SU-DHL-6 (cell line): ENCODE data around the gene KLRC4.

ENCODE experiments used
- H2AFZ ChIP-seq: fragments of 200-600 bp; sonication (generic); 2 replicates; pipeline ENCODE4 v1.6.1; 2014; ENCODE audit warnings: low read depth, mild to moderate bottlenecking, moderate library complexity, mixed read lengths, antibody characterized with exemption, low read length; ENCODE audit not compliant: severe bottlenecking
- H3F3A ChIP-seq: fragments of 200-600 bp; shearing (Covaris generic); 2 replicates; pipeline ENCODE4 v1.6.0; 2016; ENCODE audit warnings: antibody characterized with exemption, mild to moderate bottlenecking; ENCODE audit not compliant: insufficient read depth
- H3K27ac ChIP-seq: fragments of 200-600 bp; sonication (generic); 2 replicates; pipeline ENCODE4 v1.5.1; 2016; ENCODE audit warnings: low read depth, mild to moderate bottlenecking, low read length, moderate library complexity, mixed read lengths
- H3K27me3 ChIP-seq: fragments of 200-600 bp; sonication (generic), shearing (Covaris generic); 2 replicates; pipeline ENCODE4 v1.6.0; 2014; ENCODE audit warnings: mild to moderate bottlenecking, low read length
- H3K36me3 ChIP-seq: fragments of 200-600 bp; sonication (generic); 2 replicates; pipeline ENCODE4 v1.6.1; 2014; ENCODE audit warnings: mild to moderate bottlenecking, low read length, mixed read lengths
- H3K4me2 ChIP-seq: fragments of 300-600, 200-600 bp; shearing (Covaris generic), sonication (generic); 2 replicates; pipeline ENCODE4 v1.6.0; 2014; ENCODE audit warnings: low read length, low read depth, mild to moderate bottlenecking; ENCODE audit not compliant: poor library complexity, severe bottlenecking
- H3K4me3 ChIP-seq: fragments of 200-600 bp; sonication (generic); 2 replicates; pipeline ENCODE4 v1.5.1; 2014; ENCODE audit warnings: antibody characterized with exemption, low read length, mild to moderate bottlenecking, mixed read lengths; ENCODE audit not compliant: insufficient read depth, poor library complexity, severe bottlenecking
- H3K79me2 ChIP-seq: fragments of 200-600 bp; sonication (generic); 2 replicates; pipeline ENCODE4 v1.6.1; 2014; ENCODE audit warnings: mild to moderate bottlenecking, low read length, moderate library complexity; ENCODE audit not compliant: insufficient read depth
- H3K9ac ChIP-seq: fragments of 200-600 bp; sonication (generic); 2 replicates; pipeline ENCODE4 v1.7.0; 2014; ENCODE audit warnings: mild to moderate bottlenecking, low read length
- H3K9me2 ChIP-seq: fragments of 200-600 bp; sonication (generic); replicated peaks from 2 replicates; pipeline ENCODE4 v1.6.1; 2014; ENCODE audit warnings: low read length; ENCODE audit not compliant: insufficient read depth
- H3K9me3 ChIP-seq: fragments of 200-600 bp; sonication (generic); 2 replicates; pipeline ENCODE4 v1.6.1; 2014; ENCODE audit warnings: low read length, mixed read lengths; ENCODE audit not compliant: insufficient read depth
- H4K20me1 ChIP-seq: fragments of 200-600 bp; sonication (generic); 2 replicates; pipeline ENCODE4 v1.6.1; 2014; ENCODE audit warnings: low read depth, mild to moderate bottlenecking, antibody characterized with exemption, low read length, moderate library complexity, mixed read lengths
- EZH2phosphoT487 ChIP-seq: fragments of 200-600 bp; sonication (generic), shearing (Covaris generic); conservative IDR thresholded peaks from 2 replicates; pipeline ENCODE4 v1.6.1; 2018; ENCODE audit warnings: mild to moderate bottlenecking, antibody characterized with exemption, low read length, moderate library complexity, mixed read lengths
- TF ChIP-seq, protein P1 (sequence below): fragments of 200-600 bp; sonication (generic); IDR thresholded peaks from one replicate; pipeline ENCODE4 v1.5.1; 2017; ENCODE audit warnings: antibody characterized with exemption, mild to moderate bottlenecking, low read length, moderate library complexity; ENCODE audit not compliant: insufficient read depth, poor library complexity, severe bottlenecking

KLRC4 gene

DNA sequence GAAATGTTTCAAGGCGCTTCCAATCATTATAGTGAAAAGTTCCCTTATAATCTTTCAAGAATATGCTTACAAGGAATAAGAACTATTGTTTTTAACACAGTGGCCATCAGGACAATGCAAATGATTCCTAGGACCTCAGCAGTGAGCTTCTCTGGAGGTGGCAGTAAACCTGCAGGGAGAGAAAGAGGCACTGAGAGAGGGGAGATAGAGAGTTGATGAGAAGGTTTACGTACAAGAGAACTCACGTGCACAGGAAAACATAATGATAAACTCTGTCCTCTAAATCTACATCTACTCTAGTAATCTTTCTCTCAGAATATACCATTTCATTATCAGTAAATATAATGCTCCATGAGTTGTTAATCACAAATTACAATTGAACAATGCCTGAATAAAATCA, 715 bp downstream of the KLRC4 start:
- no peak overlapping the region for H3K27ac ChIP-seq
- H2AFZ ChIP-seq, result no peak overlapping the region
- no peaks in the 10 kb centered on the region for H3K27me3 ChIP-seq
- no peak overlapping the region for H3K9ac ChIP-seq
- no peaks in the 10 kb centered on the region for H3F3A ChIP-seq
- no peak overlapping the region for H3K4me2 ChIP-seq
- no peaks in the 10 kb centered on the region for H3K9me3 ChIP-seq
- H3K9me2 ChIP-seq, result no peaks in the 10 kb centered on the region
- H3K79me2 ChIP-seq, result no peaks in the 10 kb centered on the region
- TF ChIP-seq, protein P1, sequence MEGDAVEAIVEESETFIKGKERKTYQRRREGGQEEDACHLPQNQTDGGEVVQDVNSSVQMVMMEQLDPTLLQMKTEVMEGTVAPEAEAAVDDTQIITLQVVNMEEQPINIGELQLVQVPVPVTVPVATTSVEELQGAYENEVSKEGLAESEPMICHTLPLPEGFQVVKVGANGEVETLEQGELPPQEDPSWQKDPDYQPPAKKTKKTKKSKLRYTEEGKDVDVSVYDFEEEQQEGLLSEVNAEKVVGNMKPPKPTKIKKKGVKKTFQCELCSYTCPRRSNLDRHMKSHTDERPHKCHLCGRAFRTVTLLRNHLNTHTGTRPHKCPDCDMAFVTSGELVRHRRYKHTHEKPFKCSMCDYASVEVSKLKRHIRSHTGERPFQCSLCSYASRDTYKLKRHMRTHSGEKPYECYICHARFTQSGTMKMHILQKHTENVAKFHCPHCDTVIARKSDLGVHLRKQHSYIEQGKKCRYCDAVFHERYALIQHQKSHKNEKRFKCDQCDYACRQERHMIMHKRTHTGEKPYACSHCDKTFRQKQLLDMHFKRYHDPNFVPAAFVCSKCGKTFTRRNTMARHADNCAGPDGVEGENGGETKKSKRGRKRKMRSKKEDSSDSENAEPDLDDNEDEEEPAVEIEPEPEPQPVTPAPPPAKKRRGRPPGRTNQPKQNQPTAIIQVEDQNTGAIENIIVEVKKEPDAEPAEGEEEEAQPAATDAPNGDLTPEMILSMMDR, result no peak
- TF ChIP-seq EZH2phosphoT487, result no peak
- no peak overlapping the region for H3K4me3 ChIP-seq
- H4K20me1 ChIP-seq, result no peaks in the 10 kb centered on the region
- no peaks in the 10 kb centered on the region for H3K36me3 ChIP-seq

DNA sequence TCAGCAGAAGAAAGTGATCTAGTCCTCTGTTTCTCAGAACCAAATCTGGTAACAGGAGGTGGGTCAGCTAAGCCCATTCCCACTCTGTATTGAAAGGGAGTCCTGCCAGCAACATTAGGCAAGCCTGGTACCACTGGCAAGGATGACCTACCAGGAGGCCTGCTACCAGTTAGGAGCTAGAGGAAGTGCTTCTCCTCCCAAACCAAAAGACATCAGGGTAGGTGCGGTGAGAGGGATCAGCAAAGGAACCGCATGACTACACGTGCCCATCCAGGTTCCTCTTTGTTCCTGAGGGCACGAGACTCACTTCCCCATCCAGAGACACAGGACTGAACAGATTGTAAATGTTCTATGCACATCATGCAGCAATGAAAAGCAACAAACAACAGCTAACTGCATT, 2.8 kb downstream of the KLRC4 start:
- Histone ChIP-seq H3K9me3 (no peaks in the 10 kb centered on the region), H3K4me2 (no peak overlapping the region), H3K4me3 (no peak overlapping the region), H3K79me2 (no peaks in the 10 kb centered on the region), H4K20me1 (no peaks in the 10 kb centered on the region), H3K9me2 (no peaks in the 10 kb centered on the region), H3K27me3 (no peaks in the 10 kb centered on the region), H3K36me3 (no peaks in the 10 kb centered on the region), H2AFZ (no peak overlapping the region), H3F3A (no peaks in the 10 kb centered on the region), H3K9ac (no peak overlapping the region), H3K27ac (no peak overlapping the region)
- TF ChIP-seq, protein P1, result no peak
- no peak for TF ChIP-seq EZH2phosphoT487

DNA sequence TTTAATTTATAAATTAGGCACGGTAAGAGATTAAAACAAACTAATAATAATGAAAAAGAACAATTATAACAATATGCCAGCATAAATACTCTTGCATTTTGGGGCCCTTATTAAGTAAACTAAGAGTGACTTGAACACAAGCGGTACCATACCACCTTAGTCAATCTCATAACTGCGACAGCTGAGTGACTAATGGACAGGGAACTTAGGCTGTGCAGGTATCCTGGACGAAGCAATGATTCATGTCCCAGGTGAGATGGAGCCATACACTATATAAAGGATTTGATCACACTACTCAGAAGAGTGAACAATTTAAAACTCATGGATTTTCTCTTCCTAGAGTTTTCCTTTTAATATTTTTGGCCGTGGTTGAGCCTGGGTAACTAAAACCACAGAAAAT, 4.3 kb downstream of the KLRC4 start:
- H3K9me3 ChIP-seq, result no peaks in the 10 kb centered on the region
- no peaks in the 10 kb centered on the region for H4K20me1 ChIP-seq

More for the DNA sequence above, 4.3 kb downstream of the KLRC4 start:
- no peak overlapping the region for H3K4me2 ChIP-seq
- no peaks in the 10 kb centered on the region for H3K36me3 ChIP-seq
- no peaks in the 10 kb centered on the region for H3K9me2 ChIP-seq
- TF ChIP-seq, protein P1, result no peak
- TF ChIP-seq EZH2phosphoT487, result no peak
- H3F3A ChIP-seq, result no peaks in the 10 kb centered on the region
- H3K79me2 ChIP-seq, result no peaks in the 10 kb centered on the region
- no peak overlapping the region for H3K9ac ChIP-seq
- H2AFZ ChIP-seq, result no peak overlapping the region
- no peak overlapping the region for H3K4me3 ChIP-seq
- H3K27me3 ChIP-seq, result no peaks in the 10 kb centered on the region
- H3K27ac ChIP-seq, result no peak overlapping the region
